IPS-20b (cell line): Measurements from ENCODE around the gene MPV17.

Experiments used
- H3K27ac ChIP-seq: one replicate; pipeline ENCODE4 v1.5.1; 2013; ENCODE audit warnings: low read length
- H3K27me3 ChIP-seq: 2 replicates; pipeline ENCODE4 v1.6.1; 2013; ENCODE audit warnings: mild to moderate bottlenecking, low read length, inconsistent platforms; ENCODE audit not compliant: insufficient read depth
- H3K36me3 ChIP-seq: 2 replicates; pipeline ENCODE4 v1.6.1; 2013; ENCODE audit warnings: low read depth, mild to moderate bottlenecking, inconsistent platforms, low read length, moderate library complexity; ENCODE audit not compliant: insufficient read depth
- H3K4me1 ChIP-seq: 2 replicates; pipeline ENCODE4 v1.6.1; 2013; ENCODE audit warnings: mild to moderate bottlenecking, control low read depth, inconsistent platforms, low read length, moderate library complexity; ENCODE audit not compliant: insufficient read depth
- H3K4me3 ChIP-seq: 2 replicates; pipeline ENCODE4 v1.5.1; 2013; ENCODE audit warnings: mild to moderate bottlenecking, low read length, inconsistent platforms
- H3K9ac ChIP-seq: 2 replicates; pipeline ENCODE4 v1.6.1; 2013; ENCODE audit warnings: low read depth, mild to moderate bottlenecking, inconsistent platforms, low read length, moderate library complexity
- H3K9me3 ChIP-seq: 2 replicates; pipeline ENCODE4 v1.6.1; 2013; ENCODE audit warnings: mild to moderate bottlenecking, low read depth, low read length, inconsistent platforms; ENCODE audit not compliant: insufficient read depth

MPV17 gene

GRCh38 chr2:27322766-27323595 is at the start of gene MPV17:
MPV17 (minus strand) TSS chr2:27323097; CDS start chr2:27322517, 580 bp downstream.
- H3K4me1 ChIP-seq = peaks cover 10% of the 10 kb centered on the region
- H3K9ac ChIP-seq = peak within 1 kb of the TSS; percentile 100
- H3K4me3 ChIP-seq = peak within 1 kb of the TSS; percentile 99
- no peaks in the 10 kb centered on the region for H3K9me3 ChIP-seq
- H3K27me3 ChIP-seq = no peaks in the 10 kb centered on the region
- peaks cover 22% of the 10 kb centered on the region for H3K36me3 ChIP-seq
- peak within 1 kb of the TSS; percentile 99 for H3K27ac ChIP-seq

- H3K27me3 ChIP-seq = no peaks in the 10 kb centered on the region
- H3K9me3 ChIP-seq = no peaks in the 10 kb centered on the region
- H3K4me1 ChIP-seq = no peaks in the 10 kb centered on the region
- H3K4me3 ChIP-seq = peak overlapping the region; percentile 80
- H3K36me3 ChIP-seq = peaks cover 65% of the 10 kb centered on the region
- H3K27ac ChIP-seq = peak overlapping the region; percentile 80
- peak overlapping the region; percentile 93 for H3K9ac ChIP-seq
Observed at GRCh38 chr2:27370816-27371620, 48.1 kb upstream of the MPV17 start.

DNA sequence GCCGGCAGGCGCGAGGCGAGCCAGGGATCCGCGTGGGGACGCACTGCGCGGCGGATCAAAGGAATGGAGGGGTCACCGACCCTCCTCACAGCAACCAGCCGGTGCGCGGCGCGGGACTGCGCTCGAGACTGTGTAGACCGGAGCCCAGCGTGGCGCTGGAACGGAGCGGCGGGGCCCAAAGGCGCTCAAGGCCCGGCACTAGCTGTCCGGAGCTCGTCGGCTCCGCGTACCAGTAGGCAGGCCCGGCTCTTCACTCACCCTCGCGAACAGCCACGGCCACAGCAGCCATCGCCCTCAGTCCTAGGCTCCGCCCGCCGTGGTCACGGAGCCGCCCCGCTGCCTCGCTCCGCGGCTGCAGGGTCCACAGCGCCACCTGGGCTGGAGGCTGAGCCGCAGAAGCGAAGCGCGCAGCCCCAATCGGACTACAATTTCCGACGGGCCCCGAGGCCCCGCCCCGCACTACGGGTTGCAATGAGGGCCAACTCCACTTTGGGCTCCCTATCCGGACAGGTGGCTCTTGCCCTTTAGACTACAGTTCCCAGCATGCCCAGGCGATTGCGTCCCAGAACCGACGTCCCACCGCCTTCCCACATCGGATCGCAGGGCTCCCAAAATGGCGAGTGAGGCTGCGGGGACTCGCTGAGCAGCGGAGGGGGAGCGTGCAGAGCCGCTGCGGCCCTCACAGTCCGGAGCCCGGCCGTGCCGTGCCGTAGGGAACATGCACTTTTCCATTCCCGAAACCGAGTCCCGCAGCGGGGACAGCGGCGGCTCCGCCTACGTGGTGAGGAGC is 47.3 kb upstream of the MPV17 start, which contains the start of the genes EIF2B4 and SNX17:
EIF2B4 (minus strand) TSS at position 313 of the 790 bp plus-strand sequence; CDS start at position 289, 24 bp downstream.
SNX17 (plus strand) TSS at position 591 of the 790 bp plus-strand sequence; CDS start at position 719, 128 bp downstream.
- H3K4me3 ChIP-seq = peak within 1 kb of the TSS; percentile 80
- peak within 1 kb of the TSS; percentile 93 for H3K9ac ChIP-seq
- peaks cover 65% of the 10 kb centered on the region for H3K36me3 ChIP-seq
- no peaks in the 10 kb centered on the region for H3K4me1 ChIP-seq
- no peaks in the 10 kb centered on the region for H3K27me3 ChIP-seq
- peak within 1 kb of the TSS; percentile 80 for H3K27ac ChIP-seq
- no peaks in the 10 kb centered on the region for H3K9me3 ChIP-seq

DNA sequence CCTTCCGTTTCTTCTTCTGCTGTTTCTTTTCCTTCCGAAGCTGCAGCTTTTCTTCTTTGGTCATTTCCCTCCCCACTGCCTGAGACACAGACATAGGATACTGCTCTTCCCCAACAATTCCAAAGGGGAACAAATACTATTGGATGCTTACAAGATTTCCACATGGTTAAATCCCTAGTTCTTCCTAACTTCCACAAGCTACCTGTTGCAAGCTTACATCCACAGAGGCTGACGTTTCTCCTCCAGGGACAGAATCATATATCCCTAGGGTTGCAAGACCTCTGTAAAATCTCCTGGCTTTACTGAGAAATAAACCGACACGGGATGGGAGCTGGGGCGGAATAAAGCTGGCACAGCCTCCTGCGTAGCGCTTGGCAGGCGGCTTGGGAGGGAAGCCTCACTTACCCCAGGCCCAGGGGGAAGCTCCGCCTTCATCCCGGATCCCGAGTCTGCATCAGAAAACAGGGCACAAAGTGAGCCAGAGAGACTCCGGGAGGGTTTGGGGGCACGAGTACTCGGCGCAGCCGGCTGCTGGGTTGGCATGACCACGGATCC is 46.7 kb upstream of the MPV17 start:
- Histone ChIP-seq H3K9me3 (no peaks in the 10 kb centered on the region), H3K4me1 (no peaks in the 10 kb centered on the region), H3K9ac (peak overlapping the region; percentile 74; the same call in 1 of the 2 replicates), H3K27me3 (no peaks in the 10 kb centered on the region), H3K4me3 (peak overlapping the region; percentile 80), H3K27ac (peak overlapping the region; percentile 1), H3K36me3 (peaks cover 66% of the 10 kb centered on the region)

DNA sequence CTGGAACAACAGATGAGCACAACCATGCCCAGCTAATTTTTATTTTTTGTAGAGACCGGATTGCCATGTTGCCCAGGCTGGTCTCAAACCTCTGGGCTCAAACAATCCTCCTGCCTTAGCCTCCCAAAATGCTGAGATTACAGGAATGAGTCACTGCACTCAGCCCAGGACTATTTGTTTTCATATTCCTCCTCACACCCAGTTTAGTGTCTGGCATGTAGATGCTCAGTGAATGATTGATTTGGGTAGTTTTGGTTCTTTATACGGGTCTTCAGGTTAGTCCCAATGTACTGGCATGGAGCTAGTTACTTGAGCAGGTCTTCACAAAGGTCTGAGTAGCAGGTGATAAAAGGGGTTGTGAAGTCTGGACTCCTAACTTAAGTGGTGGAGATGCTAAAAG is 41.0 kb upstream of the MPV17 start:
- H3K36me3 ChIP-seq = peaks cover 55% of the 10 kb centered on the region
- no peaks in the 10 kb centered on the region for H3K27me3 ChIP-seq
- H3K27ac ChIP-seq = no peak overlapping the region
- H3K4me1 ChIP-seq = no peaks in the 10 kb centered on the region
- no peaks in the 10 kb centered on the region; the same call in 1 of the 2 replicates for H3K9me3 ChIP-seq
- H3K9ac ChIP-seq = no peak overlapping the region
- H3K4me3 ChIP-seq = no peak overlapping the region

DNA sequence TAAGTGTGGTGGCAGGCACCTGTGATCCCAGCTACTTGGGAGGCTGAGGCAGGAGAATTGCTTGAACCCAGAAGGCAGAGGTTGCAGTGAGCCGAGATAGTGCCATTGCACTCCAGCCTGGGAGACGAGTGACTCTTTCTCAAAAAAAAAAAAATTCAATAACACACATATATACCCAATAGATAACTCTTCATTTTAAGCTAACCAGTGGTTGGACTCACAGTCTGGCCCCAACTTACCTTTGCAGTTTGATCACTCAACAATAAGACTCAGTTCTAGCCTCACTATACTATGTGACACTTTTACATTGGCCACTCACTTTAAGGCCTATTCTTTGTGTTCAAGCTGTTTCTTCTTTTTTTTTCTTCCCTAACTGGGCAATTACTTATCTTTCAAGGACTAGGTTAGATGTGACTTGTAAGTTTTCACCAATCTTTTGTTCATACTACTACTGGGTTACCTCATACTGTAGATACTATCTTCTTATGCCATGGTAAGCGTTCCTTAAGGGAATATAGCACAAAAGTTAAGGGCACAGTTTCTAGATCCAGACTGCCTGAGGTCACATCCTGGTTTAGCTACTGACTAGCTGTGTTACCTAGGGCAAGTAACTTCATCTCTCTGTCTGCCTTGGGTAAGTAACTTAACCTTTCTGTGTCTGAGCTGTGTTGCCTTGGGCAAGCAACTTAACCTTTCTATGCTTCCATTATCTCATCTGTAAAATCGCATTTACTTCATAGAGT is 40.0 kb upstream of the MPV17 start:
- H3K9me3 ChIP-seq = no peaks in the 10 kb centered on the region; the same call in 1 of the 2 replicates
- H3K9ac ChIP-seq = no peak overlapping the region
- H3K4me3 ChIP-seq = no peak overlapping the region
- peaks cover 2% of the 10 kb centered on the region; the same call in 1 of the 2 replicates for H3K4me1 ChIP-seq
- peaks cover 45% of the 10 kb centered on the region for H3K36me3 ChIP-seq
- no peak overlapping the region for H3K27ac ChIP-seq
- H3K27me3 ChIP-seq = no peaks in the 10 kb centered on the region

DNA sequence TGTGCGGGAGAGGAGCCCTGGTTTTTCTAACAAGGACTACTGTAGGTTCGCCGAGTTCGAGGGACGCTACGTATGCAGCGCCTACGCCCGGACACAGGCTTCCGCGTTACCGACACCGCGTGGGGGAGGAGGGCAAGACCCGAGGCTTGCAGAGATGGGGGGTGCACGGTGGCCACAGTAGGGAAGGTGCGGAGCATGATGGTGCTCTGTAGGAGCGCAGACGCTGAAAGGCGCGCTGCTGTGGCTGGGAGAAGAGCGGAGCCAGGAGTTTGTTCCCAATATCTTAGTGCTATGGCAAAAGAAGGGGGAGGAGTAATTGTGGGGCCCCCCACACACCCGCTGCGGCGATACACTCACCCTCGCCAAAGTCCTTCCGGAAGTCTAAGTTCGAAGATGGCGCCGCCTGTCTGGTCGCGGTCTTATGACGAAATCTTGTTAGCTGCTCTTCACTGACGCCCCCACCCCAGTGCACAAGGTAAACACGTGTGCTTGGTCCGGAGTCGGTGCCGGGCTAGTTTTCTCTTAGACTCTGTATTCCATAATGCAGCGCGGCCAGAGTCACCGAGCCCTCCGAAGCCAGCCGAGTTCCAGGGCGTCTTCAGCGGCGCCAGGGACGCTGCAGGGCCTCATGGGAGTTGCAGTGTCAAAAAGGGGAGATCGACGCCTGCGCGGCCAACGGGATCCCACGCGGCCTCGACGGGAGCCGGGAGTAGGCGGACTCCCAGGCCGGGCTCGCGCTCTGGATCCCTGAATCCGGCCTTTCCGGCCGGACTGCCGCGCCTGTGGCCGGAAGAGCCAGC is 33.7 kb upstream of the MPV17 start, which contains the start of gene GTF3C2:
GTF3C2 (minus strand) TSS at position 383 of the 800 bp plus-strand sequence. CDS start 13,210 bp downstream, outside the sequence.
- peak within 1 kb of the TSS; percentile 92 for H3K4me3 ChIP-seq
- no peaks in the 10 kb centered on the region for H3K27me3 ChIP-seq
- H3K27ac ChIP-seq = peak within 1 kb of the TSS; percentile 100
- peaks cover 14% of the 10 kb centered on the region for H3K4me1 ChIP-seq
- H3K36me3 ChIP-seq = no peaks in the 10 kb centered on the region
- peak within 1 kb of the TSS; percentile 99 for H3K9ac ChIP-seq
- no peaks in the 10 kb centered on the region; the same call in 1 of the 2 replicates for H3K9me3 ChIP-seq

DNA sequence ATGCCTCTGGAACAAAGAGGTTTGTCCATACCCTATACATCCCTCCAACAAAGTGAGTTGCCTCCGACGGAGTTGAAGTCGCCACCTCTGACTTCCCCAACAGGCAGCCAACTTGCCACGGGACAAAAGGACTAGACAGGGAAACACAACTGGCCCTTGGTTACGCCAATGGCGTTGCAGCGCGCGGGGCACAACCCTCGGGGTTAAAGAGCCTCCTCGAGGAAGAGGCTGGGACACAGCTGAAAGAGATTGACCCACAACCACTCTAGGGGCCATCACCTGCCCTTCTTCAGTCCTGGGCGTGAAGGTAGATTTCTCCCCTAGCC is 33.1 kb upstream of the MPV17 start:
- peak overlapping the region; percentile 92 for H3K4me3 ChIP-seq

DNA sequence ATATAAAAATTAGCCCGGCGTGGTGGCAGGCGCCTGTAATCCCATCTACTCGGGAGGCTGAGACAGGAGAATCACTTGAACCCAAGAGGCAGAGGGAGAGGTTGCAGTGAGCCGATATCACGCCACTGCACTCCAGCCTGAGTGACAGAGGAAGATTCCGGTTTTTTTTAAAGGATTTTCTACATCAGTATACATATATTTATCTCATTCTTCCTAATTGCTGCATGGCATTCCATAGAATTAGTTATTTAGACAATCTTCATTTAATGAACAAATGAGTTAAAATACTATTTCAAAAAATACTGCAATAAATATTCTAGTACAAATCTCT is 31.7 kb upstream of the MPV17 start:
- Histone ChIP-seq H3K4me3 (no peak overlapping the region), H3K27ac (no peak overlapping the region), H3K36me3 (peaks cover 6% of the 10 kb centered on the region), H3K9me3 (no peaks in the 10 kb centered on the region), H3K4me1 (peaks cover 14% of the 10 kb centered on the region), H3K9ac (no peak overlapping the region), H3K27me3 (no peaks in the 10 kb centered on the region)

More for the DNA sequence above, 33.1 kb upstream of the MPV17 start:
- Histone ChIP-seq H3K27ac (peak overlapping the region; percentile 100), H3K9ac (peak overlapping the region; percentile 99), H3K4me1 (peaks cover 14% of the 10 kb centered on the region), H3K9me3 (no peaks in the 10 kb centered on the region; the same call in 1 of the 2 replicates), H3K27me3 (no peaks in the 10 kb centered on the region), H3K36me3 (no peaks in the 10 kb centered on the region)
